NCI-H2227 (cell line): Measurements from ENCODE around the gene MYH4.

Experiments used
- DNase-seq: peaks from one replicate; lab custom pipeline; 2025; ENCODE audit not compliant: unreplicated experiment; lab: John Stamatoyannopoulos, UW

Gene MYH4

DNA sequence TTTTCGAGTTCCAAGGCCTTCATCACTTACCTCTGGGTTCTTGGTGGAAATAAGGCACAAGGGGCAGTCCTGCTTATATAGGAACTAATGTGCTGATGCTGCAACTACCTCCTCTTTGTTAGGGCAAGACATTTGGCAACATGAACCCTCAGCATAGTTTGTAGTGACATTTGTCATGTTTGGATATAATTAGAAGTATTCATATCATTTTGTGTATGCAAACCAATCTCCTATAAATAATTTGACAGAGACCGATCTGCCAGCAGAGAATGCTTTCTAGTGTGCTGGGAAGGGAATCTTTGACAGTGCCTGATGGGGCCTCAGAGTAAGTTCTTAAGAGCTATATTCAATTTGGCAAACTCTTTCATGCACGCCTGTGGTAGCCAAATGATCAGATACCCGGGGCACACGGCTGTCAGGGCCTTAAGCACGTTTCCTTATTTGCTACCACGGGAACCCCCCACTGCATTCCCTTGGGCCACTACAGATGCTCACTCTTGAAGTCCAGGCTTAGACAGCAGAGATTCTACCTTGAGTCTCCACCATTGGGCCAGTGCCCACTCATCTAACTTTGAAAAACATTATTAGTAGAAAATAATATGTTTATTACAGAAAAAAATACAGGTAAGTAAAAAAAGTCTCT lies 47.3 kb downstream of the MYH4 start, which contains the start of gene MYH8:
MYH8 (minus strand) TSS at position 51 of the 643 bp plus-strand sequence. CDS start 1,723 bp downstream, outside the sequence.
- DNase-seq = no peak

DNA sequence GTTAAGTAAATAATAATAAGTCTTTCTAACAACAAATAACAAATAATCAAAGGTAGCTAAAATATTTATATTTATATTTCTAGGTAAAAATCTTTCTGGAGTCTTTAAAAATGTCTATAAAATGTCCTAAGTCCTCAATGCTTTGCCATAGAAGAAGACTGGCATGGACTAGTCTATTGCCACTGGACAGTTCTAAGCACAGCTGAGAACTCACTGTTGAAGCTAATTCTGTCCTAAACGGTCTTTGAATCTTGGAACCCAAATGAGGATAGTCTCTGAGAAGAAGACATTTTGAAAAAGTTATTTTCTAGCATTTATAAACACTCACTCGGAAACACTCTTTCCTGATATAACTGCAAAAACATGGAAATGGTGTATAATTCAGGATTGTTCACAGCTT lies 48.1 kb downstream of the MYH4 start:
- DNase-seq = no peak

- no peak for DNase-seq
These were observed 48.5 kb downstream of the MYH4 start for GRCh38 chr17:10420811-10421210.

DNA sequence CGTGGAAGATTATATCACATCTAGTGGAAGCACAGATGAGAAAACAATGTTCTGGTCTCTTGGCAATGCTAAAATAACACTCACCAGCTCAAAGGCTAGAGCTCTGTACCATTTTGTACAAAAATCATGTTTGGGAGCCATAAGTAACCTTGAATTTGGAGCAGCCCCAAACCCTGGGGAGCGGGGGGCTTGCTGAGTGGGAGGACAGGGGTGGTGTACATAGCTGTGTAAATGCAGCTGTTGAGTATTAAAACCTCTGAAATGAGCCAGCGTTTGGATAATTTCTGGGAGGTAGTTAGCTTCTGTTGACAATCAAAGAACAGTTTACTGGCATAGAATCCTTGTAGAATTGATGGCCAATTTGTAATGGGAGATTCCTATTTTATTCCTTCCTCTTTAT lies 51.9 kb downstream of the MYH4 start:
- DNase-seq = no peak

GRCh38 chr17:10415161-10415560 lies 54.2 kb downstream of the MYH4 start:
- DNase-seq = no peak

DNA sequence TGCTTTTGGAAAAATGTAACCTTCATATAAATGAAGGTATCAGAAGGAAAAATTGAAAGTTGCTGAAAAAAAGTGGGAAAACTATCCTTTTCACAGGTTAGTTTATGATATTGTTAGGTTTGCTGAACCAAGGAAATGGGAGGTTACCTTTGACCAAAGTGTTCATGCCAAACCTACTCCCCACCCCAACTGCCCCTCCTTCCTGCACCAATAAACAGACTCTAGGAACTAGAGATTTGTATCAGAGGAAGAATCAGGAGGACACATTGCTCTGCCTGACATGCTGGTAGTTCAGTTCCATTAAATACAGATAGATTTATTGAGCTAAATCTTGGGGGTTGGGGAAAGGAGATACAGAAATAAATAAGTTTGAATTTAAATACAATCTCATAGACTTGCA lies 65.8 kb downstream of the MYH4 start:
- DNase-seq = no peak

GRCh38 chr17:10398352-10398751 lies 71.0 kb downstream of the MYH4 start:
- no peak for DNase-seq

GRCh38 chr17:10396524-10397163 lies 72.7 kb downstream of the MYH4 start:
- DNase-seq = no peak

DNA sequence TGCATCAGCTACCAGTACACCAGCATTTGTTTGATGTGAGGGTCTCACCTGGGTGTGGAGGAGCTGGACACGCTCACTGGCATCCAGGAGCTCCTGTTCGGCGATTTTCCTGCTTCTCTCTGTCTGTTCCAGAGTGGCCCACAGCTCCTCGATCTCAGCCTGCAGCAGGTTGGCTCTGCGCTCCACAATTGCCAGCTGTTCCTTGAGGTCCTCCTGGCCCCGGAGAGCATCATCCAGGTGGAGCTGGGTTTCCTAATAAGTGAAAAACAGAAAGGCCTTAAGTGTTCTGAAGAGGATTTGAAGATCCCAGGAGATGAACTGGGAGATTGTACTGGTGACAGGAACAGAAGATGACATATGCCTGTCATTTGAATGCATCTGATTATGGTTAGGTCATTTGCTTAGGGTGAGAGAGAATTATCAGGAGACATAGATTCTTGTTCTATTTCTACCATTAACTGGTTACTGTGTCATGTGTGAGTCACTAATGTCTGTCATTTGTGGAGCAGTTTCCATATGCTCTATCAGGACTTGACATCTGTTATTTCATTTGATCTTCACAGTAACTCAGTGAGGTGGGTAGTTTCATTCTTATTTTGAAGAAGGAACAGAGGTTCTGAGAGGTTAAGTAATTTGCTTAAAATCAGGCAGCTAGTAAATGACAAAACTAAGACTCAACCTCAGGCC lies 75.0 kb downstream of the MYH4 start:
- DNase-seq = no peak
